Measurements from ENCODE around the gene PARP2. TPM values are rescaled to one million over a fixed set of nuclear protein-coding genes. Genes with fewer than 3 reads are reported as not detected.
"Not testable (repeated sequence)": the region's sequence is repeated elsewhere in the genome, so short reads cannot be mapped to it uniquely, and the experiment has no call there.

Gene PARP2
- total RNA-seq, 2 experiments from 2014 or later = 27.1 to 28.7 TPM

GRCh38 chr14:20331053-20331613 lies 12.3 kb upstream of the PARP2 start:
- ChIA-PET POLR2A (interaction anchor here (1.3 to 9.5 kb wide), 2 partner anchors 11 to 138 kb away, joined by 3 to 144 read pairs; partner anchors contain the start of gene PARP2), CTCF (interaction anchor here (1.3 to 6.4 kb wide), 5 partner anchors 10 to 301 kb away, joined by 3 to 108 read pairs (median 6); partner anchors contain the start of gene PARP2)
- Mint-ChIP-seq H3K36me3 (ENCODE audit: low read depth) (peaks cover 33% of the 10 kb centered on the region), H3K4me1 (peaks cover 72% of the 10 kb centered on the region), H3K27ac (peak overlapping the region; percentile 30), H3K9me3 (no peaks in the 10 kb centered on the region), H3K4me3 (no peak overlapping the region), H3K27me3 (no peaks in the 10 kb centered on the region)
- DNase-seq = no peak

- no peak for DNase-seq
- H3K27me3 Mint-ChIP-seq = no peaks in the 10 kb centered on the region
- ChIA-PET POLR2A (interaction anchor here (0.9 to 9.5 kb wide), 6 partner anchors 10 to 352 kb away, joined by 3 to 144 read pairs (median 6); partner anchors contain the start of genes APEX1, PARP2, PNP and RNASE4), CTCF (interaction anchor here (1.3 to 2.8 kb wide), 4 partner anchors 9 to 278 kb away, joined by 4 to 29 read pairs (median 9); partner anchors contain the start of gene PARP2)
- peaks cover 66% of the 10 kb centered on the region for H3K4me1 Mint-ChIP-seq
- H3K36me3 Mint-ChIP-seq (ENCODE audit: low read depth) = peaks cover 23% of the 10 kb centered on the region
- H3K4me3 Mint-ChIP-seq = peak overlapping the region; percentile 99
- H3K9me3 Mint-ChIP-seq = no peaks in the 10 kb centered on the region
- peak overlapping the region; percentile 91 for H3K27ac Mint-ChIP-seq
Observed at GRCh38 chr14:20332431-20332787, 11.0 kb upstream of the PARP2 start.

- H3K27me3 Mint-ChIP-seq = peaks cover 4% of the 10 kb centered on the region
- ChIA-PET POLR2A (interaction anchor here (0.9 to 9.5 kb wide), 9 partner anchors 9 to 351 kb away, joined by 3 to 144 read pairs (median 4); partner anchors contain the start of genes APEX1, PARP2, PIP4P1 and PNP), CTCF (interaction anchor here (0.8 to 2.8 kb wide), 7 partner anchors 9 to 358 kb away, joined by 3 to 29 read pairs (median 4); partner anchors contain the start of gene PARP2)
- peaks cover 60% of the 10 kb centered on the region for H3K4me1 Mint-ChIP-seq
- H3K4me3 Mint-ChIP-seq = peak within 1 kb of the TSS; percentile 99
- peak within 1 kb of the TSS; percentile 91 for H3K27ac Mint-ChIP-seq
- DNase-seq = peak; percentile 52
- H3K9me3 Mint-ChIP-seq = no peaks in the 10 kb centered on the region
- peaks cover 21% of the 10 kb centered on the region for H3K36me3 Mint-ChIP-seq (ENCODE audit: low read depth)
Observed at GRCh38 chr14:20332788-20333493, 10.5 kb upstream of the PARP2 start, which contains the start of gene CCNB1IP1. CCNB1IP1 (minus strand) TSS chr14:20333279; CDS start chr14:20316523, 16,756 bp downstream.

GRCh38 chr14:20333494-20333841 lies 10.0 kb upstream of the PARP2 start:
- Mint-ChIP-seq H3K27me3 (peaks cover 4% of the 10 kb centered on the region), H3K4me1 (peaks cover 57% of the 10 kb centered on the region), H3K9me3 (no peaks in the 10 kb centered on the region)

GRCh38 chr14:20334017-20334416 lies 9.4 kb upstream of the PARP2 start:
- CTCF ChIA-PET = interaction anchor here (0.6 to 2.8 kb wide), 6 partner anchors 8 to 357 kb away, joined by 3 to 29 read pairs (median 3); partner anchors contain the start of gene PARP2
- Mint-ChIP-seq H3K27ac (no peak overlapping the region), H3K9me3 (no peaks in the 10 kb centered on the region), H3K36me3 (ENCODE audit: low read depth) (peaks cover 16% of the 10 kb centered on the region), H3K4me1 (peaks cover 51% of the 10 kb centered on the region), H3K4me3 (no peak overlapping the region), H3K27me3 (peaks cover 5% of the 10 kb centered on the region)
- POLR2A ChIA-PET = interaction anchor here (0.6 to 9.5 kb wide), 9 partner anchors 8 to 349 kb away, joined by 3 to 144 read pairs (median 3); partner anchors contain the start of genes APEX1, PARP2, PIP4P1 and PNP
- DNase-seq = no peak

More at GRCh38 chr14:20333494-20333841, 10.0 kb upstream of the PARP2 start:
- CTCF ChIA-PET = interaction anchor here (0.6 to 2.8 kb wide), 6 partner anchors 8 to 357 kb away, joined by 3 to 29 read pairs (median 3); partner anchors contain the start of gene PARP2
- POLR2A ChIA-PET = interaction anchor here (0.6 to 9.5 kb wide), 9 partner anchors 9 to 350 kb away, joined by 3 to 144 read pairs (median 3); partner anchors contain the start of genes APEX1, PARP2, PIP4P1 and PNP
- no peak for DNase-seq
- Mint-ChIP-seq H3K27ac (peak overlapping the region; percentile 91), H3K36me3 (ENCODE audit: low read depth) (peaks cover 21% of the 10 kb centered on the region), H3K4me3 (peak overlapping the region; percentile 99)

- ChIA-PET CTCF (interaction anchor here (1.0 to 7.7 kb wide), 6 partner anchors 8 to 268 kb away, joined by 3 to 108 read pairs (median 16); partner anchors contain the start of genes CCNB1IP1, TEP1 and TTC5), POLR2A (interaction anchor here (3.0 to 5.0 kb wide), 5 partner anchors 11 to 342 kb away, joined by 44 to 144 read pairs (median 53); partner anchors contain the start of genes APEX1, CCNB1IP1, OSGEP and PIP4P1)
- DNase-seq, H3K4me3 Mint-ChIP-seq, H3K9me3 Mint-ChIP-seq, H3K27ac Mint-ChIP-seq, H3K27me3 Mint-ChIP-seq: not testable (repeated sequence)
- peaks cover 23% of the 10 kb centered on the region for H3K4me1 Mint-ChIP-seq
- peaks cover 13% of the 10 kb centered on the region for H3K36me3 Mint-ChIP-seq (ENCODE audit: low read depth)
Observed at GRCh38 chr14:20341032-20341431, 2.4 kb upstream of the PARP2 start.

- no peak for DNase-seq
- Mint-ChIP-seq H3K9me3 (no peaks in the 10 kb centered on the region), H3K4me1 (peaks cover 23% of the 10 kb centered on the region), H3K4me3 (no peak overlapping the region), H3K36me3 (ENCODE audit: low read depth) (peaks cover 16% of the 10 kb centered on the region), H3K27ac (no peak overlapping the region), H3K27me3 (peaks cover 6% of the 10 kb centered on the region)
- ChIA-PET POLR2A (interaction anchor here (2.6 to 5.0 kb wide), 9 partner anchors 12 to 341 kb away, joined by 10 to 144 read pairs (median 44); partner anchors contain the start of genes APEX1, CCNB1IP1, OSGEP and PIP4P1), CTCF (interaction anchor here (0.7 to 7.7 kb wide), 10 partner anchors 8 to 341 kb away, joined by 3 to 108 read pairs (median 9); partner anchors contain the start of genes CCNB1IP1, PIP4P1, TEP1 and TTC5)
Observed at GRCh38 chr14:20341646-20342045, 1.8 kb upstream of the PARP2 start.

GRCh38 chr14:20343862-20344220 lies 406 bp downstream of the PARP2 start:
- no peaks in the 10 kb centered on the region for H3K9me3 Mint-ChIP-seq
- H3K4me1 Mint-ChIP-seq = peaks cover 23% of the 10 kb centered on the region
- peak overlapping the region; percentile 89 for H3K4me3 Mint-ChIP-seq
- no peak for DNase-seq
- CTCF ChIA-PET = interaction anchor here (0.6 to 7.7 kb wide), 14 partner anchors 11 to 339 kb away, joined by 3 to 108 read pairs (median 9); partner anchors contain the start of genes APEX1, CCNB1IP1, OSGEP and PIP4P1
- peaks cover 2% of the 10 kb centered on the region for H3K27me3 Mint-ChIP-seq
- POLR2A ChIA-PET = interaction anchor here (0.7 to 5.0 kb wide), 29 partner anchors 7 to 438 kb away, joined by 3 to 144 read pairs (median 5); partner anchors contain the start of genes APEX1, CCNB1IP1, OSGEP and PIP4P1
- H3K27ac Mint-ChIP-seq = peak overlapping the region; percentile 84
- H3K36me3 Mint-ChIP-seq (ENCODE audit: low read depth) = peaks cover 27% of the 10 kb centered on the region

GRCh38 chr14:20345366-20345765 lies 1.9 kb downstream of the PARP2 start:
- no peak for DNase-seq
- Mint-ChIP-seq H3K27me3 (no peaks in the 10 kb centered on the region), H3K27ac (peak overlapping the region; percentile 40), H3K9me3 (no peaks in the 10 kb centered on the region), H3K4me1 (peaks cover 27% of the 10 kb centered on the region), H3K4me3 (peak overlapping the region; percentile 9), H3K36me3 (ENCODE audit: low read depth) (peaks cover 36% of the 10 kb centered on the region)
- CTCF ChIA-PET = interaction anchor here (4.4 kb wide), 1 partner anchor 264 kb away, joined by 29 read pairs; no protein-coding TSS in a partner anchor
- POLR2A ChIA-PET = interaction anchor here (3.6 kb wide), 1 partner anchor 264 kb away, joined by 22 read pairs; no protein-coding TSS in a partner anchor

- Mint-ChIP-seq H3K36me3 (ENCODE audit: low read depth) (peaks cover 46% of the 10 kb centered on the region), H3K27ac (no peak overlapping the region), H3K4me3 (no peak overlapping the region), H3K9me3 (no peaks in the 10 kb centered on the region), H3K4me1 (peaks cover 27% of the 10 kb centered on the region), H3K27me3 (no peaks in the 10 kb centered on the region)
- DNase-seq = no peak
- ChIA-PET CTCF (no interaction called here), POLR2A (no interaction called here)
Observed at GRCh38 chr14:20346713-20347112, 3.3 kb downstream of the PARP2 start.

- ChIA-PET CTCF (interaction anchor here (3.5 kb wide), 1 partner anchor 20 kb away, joined by 21 read pairs; no protein-coding TSS in a partner anchor), POLR2A (no interaction called here)
- Mint-ChIP-seq H3K36me3 (ENCODE audit: low read depth) (peaks cover 56% of the 10 kb centered on the region), H3K4me3 (no peak overlapping the region), H3K9me3 (no peaks in the 10 kb centered on the region), H3K4me1 (peaks cover 27% of the 10 kb centered on the region), H3K27me3 (no peaks in the 10 kb centered on the region), H3K27ac (no peak overlapping the region)
- no peak for DNase-seq
Observed at GRCh38 chr14:20347747-20348146, 4.3 kb downstream of the PARP2 start.

GRCh38 chr14:20350282-20350681 lies 6.8 kb downstream of the PARP2 start:
- no peak for DNase-seq
- ChIA-PET POLR2A (interaction anchor here (1.2 to 1.5 kb wide), 2 partner anchors 105 to 119 kb away, joined by 3 read pairs; partner anchors contain the start of gene PNP), CTCF (interaction anchor here (0.7 to 3.5 kb wide), 3 partner anchors 23 to 260 kb away, joined by 3 to 21 read pairs (median 4); partner anchors contain the start of gene TTC5)
- H3K4me1 Mint-ChIP-seq = peaks cover 10% of the 10 kb centered on the region
- H3K27me3 Mint-ChIP-seq = no peaks in the 10 kb centered on the region
- no peaks in the 10 kb centered on the region for H3K9me3 Mint-ChIP-seq
- peaks cover 68% of the 10 kb centered on the region for H3K36me3 Mint-ChIP-seq (ENCODE audit: low read depth)
- no peak overlapping the region for H3K4me3 Mint-ChIP-seq
- H3K27ac Mint-ChIP-seq = no peak overlapping the region
